SK-N-MC (cell line): Measurements from ENCODE around the gene TBL3.

Experiments used
- EZH2 ChIP-seq: fragments of 200-600 bp; sonication (generic); IDR thresholded peaks from one replicate; pipeline ENCODE4 v1.6.1; 2017; ENCODE audit warnings: antibody characterized with exemption
- FOXP2 ChIP-seq: optimal IDR thresholded peaks from 2 replicates; pipeline ENCODE3; 2011; ENCODE audit warnings: mild to moderate bottlenecking, moderate library complexity; ENCODE audit not compliant: insufficient read depth; ENCODE audit errors: extremely low read length, control extremely low read depth
- POLR2AphosphoS5 ChIP-seq: IDR thresholded peaks from 2 replicates; pipeline ENCODE4 v1.6.1; 2012; ENCODE audit warnings: mild to moderate bottlenecking, low read depth, low read length, borderline replicate concordance

GRCh38 chr16:1940273-1941161, 31.3 kb upstream of the TBL3 start:
- TF ChIP-seq EZH2 (no peak), POLR2AphosphoS5 (no peak), FOXP2 (no peak)
